ENCODE results near the gene SSX4. TPM values are rescaled to one million over a fixed set of nuclear protein-coding genes. Genes with fewer than 3 reads are reported as not detected.

The SSX4 gene, protein sequence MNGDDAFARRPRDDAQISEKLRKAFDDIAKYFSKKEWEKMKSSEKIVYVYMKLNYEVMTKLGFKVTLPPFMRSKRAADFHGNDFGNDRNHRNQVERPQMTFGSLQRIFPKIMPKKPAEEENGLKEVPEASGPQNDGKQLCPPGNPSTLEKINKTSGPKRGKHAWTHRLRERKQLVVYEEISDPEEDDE
- total RNA-seq = not detected in 2 replicates

DNA sequence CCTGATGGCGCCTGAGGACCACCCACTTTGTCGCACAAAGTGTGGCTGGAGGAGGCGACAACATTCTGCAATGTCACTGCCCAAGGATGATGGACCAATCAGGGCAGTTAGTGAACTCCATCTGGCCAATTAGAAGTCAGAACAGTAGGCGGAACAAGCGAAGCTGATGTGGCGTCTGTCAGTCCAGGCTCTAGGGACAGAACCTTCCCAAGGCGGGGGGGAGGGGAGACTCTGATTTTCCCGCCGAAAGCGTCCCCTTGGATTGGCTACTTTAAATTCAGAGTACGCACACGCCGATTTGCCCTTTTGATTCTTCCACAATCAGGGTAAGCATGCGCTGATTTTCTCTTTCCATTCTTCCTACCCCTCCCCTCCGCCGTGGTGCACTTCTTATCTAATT lies at the start of gene SSX4:
SSX4 (plus strand) TSS at position 301 of the 400 bp plus-strand sequence. CDS start 515 bp downstream, outside the sequence.

DNA sequence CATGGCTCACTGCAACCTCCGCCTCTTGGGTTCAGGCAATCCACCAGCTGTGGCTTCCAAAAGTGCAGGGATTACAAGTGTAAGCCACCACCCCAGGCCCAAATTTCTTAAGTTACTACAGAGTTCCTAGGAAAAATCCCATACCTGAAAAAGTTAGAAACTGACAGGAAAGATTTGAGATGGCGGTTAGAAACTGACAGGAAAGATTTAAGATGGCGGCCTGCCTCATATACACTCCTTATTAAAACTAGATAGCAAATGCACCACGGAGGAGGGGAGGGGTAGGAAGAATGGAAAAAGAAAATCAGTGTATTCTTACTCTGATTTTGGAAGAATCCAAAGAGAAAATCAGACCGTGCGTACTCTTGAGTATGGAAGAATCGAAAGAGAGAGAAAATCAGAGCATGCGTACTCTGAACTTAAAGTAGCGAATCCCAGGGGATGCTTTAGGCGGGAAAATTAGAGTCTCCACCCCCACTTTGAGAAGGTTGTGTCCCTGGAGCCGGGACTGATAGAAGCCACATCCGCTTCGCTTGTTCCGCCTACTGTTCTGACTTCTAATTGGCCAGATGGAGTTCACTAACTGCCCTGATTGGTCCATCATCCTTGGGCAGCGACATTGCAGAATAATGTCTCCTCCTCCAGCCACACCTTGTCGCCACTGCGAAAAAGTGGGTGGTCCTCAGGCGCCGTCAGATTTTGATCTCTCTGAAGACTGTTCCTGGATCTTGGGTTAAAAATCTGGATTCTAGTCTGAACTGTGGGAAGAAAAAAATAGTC lies 26.8 kb upstream of the SSX4 start, which contains the start of gene SSX3:
SSX3 (minus strand) TSS at position 389 of the 780 bp plus-strand sequence. CDS start 1,454 bp downstream, outside the sequence.

DNA sequence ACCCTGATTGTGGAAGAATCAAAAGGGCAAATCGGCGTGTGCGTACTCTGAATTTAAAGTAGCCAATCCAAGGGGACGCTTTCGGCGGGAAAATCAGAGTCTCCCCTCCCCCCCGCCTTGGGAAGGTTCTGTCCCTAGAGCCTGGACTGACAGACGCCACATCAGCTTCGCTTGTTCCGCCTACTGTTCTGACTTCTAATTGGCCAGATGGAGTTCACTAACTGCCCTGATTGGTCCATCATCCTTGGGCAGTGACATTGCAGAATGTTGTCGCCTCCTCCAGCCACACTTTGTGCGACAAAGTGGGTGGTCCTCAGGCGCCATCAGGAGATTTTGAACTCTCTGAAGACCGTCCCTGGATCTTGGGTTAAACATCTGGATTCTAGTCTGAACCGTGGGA lies 28.5 kb downstream of the SSX4 start, which contains the start of gene SSX4B:
SSX4B (minus strand) TSS at position 101 of the 400 bp plus-strand sequence. CDS start 588 bp downstream, outside the sequence.

Other genes starting within 250 kb of the SSX4 start
- not detected in 2 replicates for gene SSX5, start 186.7 kb upstream of the SSX4 start, total RNA-seq
- not detected in 2 replicates for gene SSX1, start 128.1 kb upstream of the SSX4 start, total RNA-seq
- gene SSX3, start 26.8 kb upstream of the SSX4 start, total RNA-seq = not detected in 2 replicates
- gene SSX4B, start 28.4 kb downstream of the SSX4 start, total RNA-seq = not detected in 2 replicates
- 34.8 and 64.5 TPM in 2 replicates for gene SLC38A5, start 86.7 kb downstream of the SSX4 start, total RNA-seq
- gene FTSJ1, start 92.7 kb downstream of the SSX4 start, total RNA-seq = 76.2 and 84.6 TPM in 2 replicates
- 22.6 and 65.0 TPM in 2 replicates for gene PORCN, start 125.5 kb downstream of the SSX4 start, total RNA-seq
- 44.4 and 77.0 TPM in 2 replicates for gene EBP, start 138.3 kb downstream of the SSX4 start, total RNA-seq
- 7.4 and 7.8 TPM in 2 replicates for gene TBC1D25, start 156.2 kb downstream of the SSX4 start, total RNA-seq
- gene RBM3, start 190.9 kb downstream of the SSX4 start, total RNA-seq = 304 and 385 TPM in 2 replicates
- 115 and 118 TPM in 2 replicates for gene WDR13, start 214.0 kb downstream of the SSX4 start, total RNA-seq